Mesenchymal stem cell (in vitro differentiated cells and primary cell): ENCODE results near the gene CEP350.

Experiments
- DNase-seq: peaks from one replicate; pipeline ENCODE4 v3.0.0-alpha.2; 2013
- H2AFZ ChIP-seq: one replicate; pipeline ENCODE4 v1.6.1; 2013; ENCODE audit warnings: low read depth, mild to moderate bottlenecking, control low read depth, inconsistent platforms, low read length, moderate library complexity
- H2AK5ac ChIP-seq: 2 replicates; pipeline ENCODE4 v1.6.1; 2013; ENCODE audit warnings: low read length, moderate library complexity, mild to moderate bottlenecking, inconsistent platforms; ENCODE audit not compliant: severe bottlenecking
- H2BK120ac ChIP-seq: one replicate; pipeline ENCODE4 v1.6.1; 2013; ENCODE audit warnings: low read depth, mild to moderate bottlenecking, inconsistent platforms, low read length, moderate library complexity
- H2BK12ac ChIP-seq, 2 experiments: one replicate each; pipeline ENCODE4 v1.6.1; 2013; ENCODE audit warnings: inconsistent platforms in 2 of 2, low read length in 2 of 2, mild to moderate bottlenecking in 2 of 2, moderate library complexity in 2 of 2, control low read depth in 1 of 2
- H2BK15ac ChIP-seq: one replicate; pipeline ENCODE4 v1.6.1; 2013; ENCODE audit warnings: mild to moderate bottlenecking, low read depth, inconsistent platforms; ENCODE audit not compliant: poor library complexity, severe bottlenecking
- H2BK5ac ChIP-seq: 2 replicates; pipeline ENCODE4 v1.6.1; 2013; ENCODE audit warnings: low read depth, mild to moderate bottlenecking, low read length, control low read depth, inconsistent platforms; ENCODE audit not compliant: poor library complexity, severe bottlenecking
- H3K14ac ChIP-seq, 2 experiments: one replicate each; pipeline ENCODE4 v1.6.1; 2013; ENCODE audit warnings: inconsistent platforms in 2 of 2, low read length in 2 of 2, control low read depth in 1 of 2, mild to moderate bottlenecking in 1 of 2, moderate library complexity in 1 of 2
- H3K18ac ChIP-seq, 2 experiments: one replicate each; pipeline ENCODE4 v1.6.1; 2013; ENCODE audit warnings: inconsistent platforms in 2 of 2, low read length in 2 of 2, control low read depth in 1 of 2, low read depth in 1 of 2, mild to moderate bottlenecking in 1 of 2
- H3K23ac ChIP-seq, 2 experiments: one replicate each; pipeline ENCODE4 v1.6.1; 2013; ENCODE audit warnings: inconsistent platforms in 2 of 2, low read length in 2 of 2, mild to moderate bottlenecking in 2 of 2, moderate library complexity in 2 of 2, control low read depth in 1 of 2
- H3K27ac ChIP-seq: 2 replicates; pipeline ENCODE4 v1.5.1; 2013; ENCODE audit warnings: mild to moderate bottlenecking, moderate library complexity, low read length, control low read depth, inconsistent platforms; ENCODE audit not compliant: poor library complexity, severe bottlenecking
- H3K27me3 ChIP-seq, 2 experiments: 2 replicates each; pipeline versions ENCODE4 v1.6.1 to v1.7.0; 2013; ENCODE audit warnings: low read length in 2 of 2, mild to moderate bottlenecking in 2 of 2, moderate library complexity in 2 of 2, control low read depth in 1 of 2, inconsistent platforms in 1 of 2; ENCODE audit not compliant: control insufficient read depth in 1 of 2, insufficient read depth in 1 of 2
- H3K36me3 ChIP-seq, 2 experiments: 2 replicates each; pipeline versions ENCODE4 v1.6.1 to v1.7.0; 2013; ENCODE audit warnings: low read length in 2 of 2, control low read depth in 1 of 2, inconsistent platforms in 1 of 2, low read depth in 1 of 2, mild to moderate bottlenecking in 1 of 2; ENCODE audit not compliant: insufficient read depth in 2 of 2, control insufficient read depth in 1 of 2
- H3K4ac ChIP-seq, 2 experiments: one replicate each; pipeline ENCODE4 v1.6.1; 2013; ENCODE audit warnings: inconsistent platforms in 2 of 2, low read length in 2 of 2, mild to moderate bottlenecking in 2 of 2, moderate library complexity in 2 of 2, control low read depth in 1 of 2, low read depth in 1 of 2
- H3K4me1 ChIP-seq: 2 replicates; pipeline ENCODE4 v1.6.1; 2013; ENCODE audit warnings: low read depth, low read length, control low read depth; ENCODE audit not compliant: control insufficient read depth, insufficient read depth
- H3K4me2 ChIP-seq: 2 replicates; pipeline ENCODE4 v1.6.1; 2013; ENCODE audit warnings: low read length, mild to moderate bottlenecking, inconsistent platforms; ENCODE audit not compliant: poor library complexity, severe bottlenecking
- H3K4me3 ChIP-seq, 2 experiments: 2 replicates each; pipeline versions ENCODE4 v1.5.1 to v1.7.0; 2013; ENCODE audit warnings: low read length in 2 of 2, mild to moderate bottlenecking in 2 of 2, control low read depth in 1 of 2, low read depth in 1 of 2; ENCODE audit not compliant: insufficient read depth in 1 of 2
- H3K79me1 ChIP-seq: replicated peaks from 2 replicates; pipeline ENCODE4 v1.6.1; 2013; ENCODE audit warnings: mild to moderate bottlenecking, control low read depth, low read length, inconsistent platforms; ENCODE audit not compliant: poor library complexity, severe bottlenecking
- H3K9ac ChIP-seq: 2 replicates; pipeline ENCODE4 v1.7.0; 2013; ENCODE audit warnings: mild to moderate bottlenecking, low read length, moderate library complexity
- H3K9me3 ChIP-seq: 2 replicates; pipeline ENCODE4 v1.7.0; 2013; ENCODE audit warnings: mild to moderate bottlenecking, low read length; ENCODE audit not compliant: control insufficient read depth
- H4K8ac ChIP-seq: one replicate; pipeline ENCODE4 v1.6.1; 2013; ENCODE audit warnings: inconsistent platforms, mild to moderate bottlenecking, low read length, moderate library complexity
- H4K91ac ChIP-seq: one replicate; pipeline ENCODE4 v1.6.1; 2013; ENCODE audit warnings: mild to moderate bottlenecking, low read length, inconsistent platforms
- WGBS: methylation state at CpG from one replicate; pipeline ENCODE4 v1.1.7; 2013; ENCODE audit warnings: mixed read lengths; 5-methylcytosine and 5-hydroxymethylcytosine counted together

Gene CEP350

GRCh38 chr1:179971563-179972496, 17.2 kb downstream of the CEP350 start:
- H3K4me3 ChIP-seq = no peak overlapping the region
- H2BK15ac ChIP-seq = no peak overlapping the region
- H3K9me3 ChIP-seq = peaks cover 3% of the 10 kb centered on the region
- H3K14ac ChIP-seq = no peak overlapping the region
- H3K23ac ChIP-seq = no peak overlapping the region
- H3K18ac ChIP-seq = no peak overlapping the region
- no peak overlapping the region for H3K4ac ChIP-seq
- H3K36me3 ChIP-seq = peaks cover 3 to 4% of the 10 kb centered on the region in 2 experiments
- H4K8ac ChIP-seq = no peak overlapping the region
- H3K4me1 ChIP-seq = no peaks in the 10 kb centered on the region
- no peak overlapping the region for H2AK5ac ChIP-seq
- H3K4me2 ChIP-seq = no peak overlapping the region
- H3K9ac ChIP-seq = no peak overlapping the region
- H2BK5ac ChIP-seq = no peak overlapping the region
- H2BK120ac ChIP-seq = no peak overlapping the region
- peaks cover 19% of the 10 kb centered on the region for H3K79me1 ChIP-seq
- no peak for DNase-seq
- no peak overlapping the region for H2AFZ ChIP-seq
- H3K27ac ChIP-seq = no peak overlapping the region
- no peak overlapping the region for H2BK12ac ChIP-seq
- no peaks in the 10 kb centered on the region for H3K27me3 ChIP-seq
- 97% methylated on average over 4 of the region's 5 CpGs for WGBS
- no peak overlapping the region for H4K91ac ChIP-seq

GRCh38 chr1:179973198-179974110, 18.8 kb downstream of the CEP350 start:
- no peak overlapping the region for H2BK15ac ChIP-seq
- no peak overlapping the region for H3K14ac ChIP-seq
- H3K4me2 ChIP-seq = no peak overlapping the region
- H3K79me1 ChIP-seq = peaks cover 22% of the 10 kb centered on the region
- H2BK12ac ChIP-seq = no peak overlapping the region
- H2AK5ac ChIP-seq = no peak overlapping the region
- H3K27ac ChIP-seq = no peak overlapping the region
- DNase-seq = no peak
- H4K8ac ChIP-seq = no peak overlapping the region
- no peak overlapping the region for H2AFZ ChIP-seq
- H3K27me3 ChIP-seq = no peaks in the 10 kb centered on the region
- H3K4ac ChIP-seq = no peak overlapping the region
- H2BK120ac ChIP-seq = no peak overlapping the region
- H2BK5ac ChIP-seq = no peak overlapping the region
- peaks cover 3 to 4% of the 10 kb centered on the region in 2 experiments for H3K36me3 ChIP-seq
- no peaks in the 10 kb centered on the region for H3K4me1 ChIP-seq
- H3K23ac ChIP-seq = no peak overlapping the region
- no peaks in the 10 kb centered on the region for H3K9me3 ChIP-seq
- H4K91ac ChIP-seq = no peak overlapping the region
- WGBS = 100% methylated on average over 2 of the region's 6 CpGs
- no peak overlapping the region for H3K9ac ChIP-seq
- no peak overlapping the region for H3K4me3 ChIP-seq
- H3K18ac ChIP-seq = no peak overlapping the region

GRCh38 chr1:179976970-179977651, 22.5 kb downstream of the CEP350 start:
- Histone ChIP-seq H3K4me3 (no peak overlapping the region), H3K4ac (no peak overlapping the region), H3K79me1 (peaks cover 10% of the 10 kb centered on the region), H3K36me3 (no peaks in the 10 kb centered on the region), H3K18ac (no peak overlapping the region), H3K9me3 (no peaks in the 10 kb centered on the region), H3K23ac (no peak overlapping the region), H3K4me2 (no peak overlapping the region), H2BK5ac (no peak overlapping the region), H2AFZ (no peak overlapping the region), H3K27ac (no peak overlapping the region), H3K4me1 (no peaks in the 10 kb centered on the region), H3K14ac (no peak overlapping the region), H2AK5ac (no peak overlapping the region), H3K9ac (no peak overlapping the region), H4K91ac (no peak overlapping the region), H2BK15ac (no peak overlapping the region), H4K8ac (no peak overlapping the region), H2BK120ac (no peak overlapping the region), H3K27me3 (no peaks in the 10 kb centered on the region), H2BK12ac (no peak overlapping the region)
- no peak for DNase-seq
- WGBS = 90% methylated on average over 3 of the region's 4 CpGs
